K562 (cell line): ENCODE measurements around the gene OR7G1. TPM values are rescaled to one million over a fixed set of nuclear protein-coding genes. Genes with fewer than 3 reads are reported as not detected.

ENCODE experiments used
- FOSL1 ChIP-seq: fragments of 200-800 bp; sonication (Bioruptor generic); conservative IDR thresholded peaks from 2 replicates; pipeline ENCODE4 v1.6.1; 2016; ENCODE audit warnings: missing genetic modification characterization, missing compliant biosample characterization
- MTA3 ChIP-seq: fragments of 450-650 bp; formaldehyde crosslinking; IDR thresholded peaks from 2 replicates; pipeline ENCODE4 v1.6.1; 2017; ENCODE audit warnings: mild to moderate bottlenecking, borderline replicate concordance
- NR2C1 ChIP-seq, 2 experiments: fragments of 450-650 bp; IDR thresholded peaks; 2 replicates each; pipeline ENCODE4 v1.6.1; 2017; ENCODE audit warnings: mild to moderate bottlenecking in 2 of 2, antibody characterized with exemption in 1 of 2, inconsistent platforms in 1 of 2, missing compliant biosample characterization in 1 of 2, missing genetic modification characterization in 1 of 2
- SIN3B ChIP-seq: fragments of 450-650 bp; IDR thresholded peaks from 2 replicates; pipeline ENCODE4 v1.6.1; 2017; ENCODE audit warnings: low read depth, mild to moderate bottlenecking, moderate library complexity
- SNIP1 ChIP-seq: fragments of 450-650 bp; IDR thresholded peaks from 2 replicates; pipeline ENCODE4 v1.7.1; 2017; ENCODE audit warnings: low read depth, mild to moderate bottlenecking
- SNRNP70 ChIP-seq: fragments of 200-400 bp; formaldehyde crosslinking; optimal IDR thresholded peaks from 2 replicates; pipeline ENCODE3; 2017; ENCODE audit warnings: low read depth, low read length
- STAT5A ChIP-seq: IDR thresholded peaks from 2 replicates; pipeline ENCODE4 v1.6.1; 2012; ENCODE audit warnings: low read length, inconsistent platforms, borderline replicate concordance
- TAL1 ChIP-seq: fragments of 450-650 bp; IDR thresholded peaks from 2 replicates; pipeline ENCODE4 v1.6.1; 2016; ENCODE audit warnings: mild to moderate bottlenecking
- ZFP36 ChIP-seq: fragments of 150-350 bp; IDR thresholded peaks from 2 replicates; pipeline ENCODE4 v1.6.1; 2018; ENCODE audit warnings: low read length, low read depth; ENCODE audit not compliant: partially characterized antibody
- ZNF23 ChIP-seq: fragments of 250-450 bp; sonication (Bioruptor Pico); IDR thresholded peaks from 2 replicates; pipeline ENCODE4 v1.4.0; 2020; ENCODE audit warnings: mild to moderate bottlenecking
- ZNF347 ChIP-seq: fragments of 450-650 bp; formaldehyde crosslinking; IDR thresholded peaks from 2 replicates; pipeline ENCODE4 v1.4.0; 2020; ENCODE audit warnings: low read depth, mild to moderate bottlenecking, moderate library complexity
- polyA plus RNA-seq, 8 experiments: library from polyadenylated mRNA; depleted of rRNA in 4 of 8; stranded (reverse) in 5 of 8; unstranded in 3 of 8; fragments of >200 nt; fragmentation: Nextera tagmentation in 2 of 8; fragmentation: Illumina TruSeq in 1 of 8; extraction: Ambion mirVana in 2 of 8; extraction: Trizol in 1 of 8; gene quantifications; 2 replicates each; pipeline versions ENCODE4 v1.2.1 to v1.2.3, GENCODE V29; 2011 to 2014; ENCODE audit warnings: inconsistent platforms in 1 of 8, missing spikeins in 1 of 8
- total RNA-seq, 7 experiments: library from RNA; depleted of rRNA in 6 of 7; stranded (reverse); fragments of >200 nt in 6 of 7; fragmentation: Illumina TruSeq in 2 of 7; extraction: Trizol in 2 of 7; gene quantifications; 2 replicates each; pipeline versions ENCODE4 v1.2.1 to v1.2.3, GENCODE V29; 2011 to 2021; ENCODE audit warnings: low replicate concordance in 1 of 7
- TF ChIP-seq, protein P1 (sequence below): sonication (generic); formaldehyde crosslinking; IDR thresholded peaks from 2 replicates; pipeline ENCODE4 v1.8.1; 2022; ENCODE audit warnings: missing genetic modification reagents
- TF ChIP-seq, protein P2 (sequence below), 2 experiments: fragments of 450-650 bp; formaldehyde crosslinking in 1 of 2; IDR thresholded peaks; 2 replicates each; pipeline versions ENCODE4 v1.4.0 to v1.6.1; 2014 to 2020; ENCODE audit warnings: mild to moderate bottlenecking in 2 of 2, borderline replicate concordance in 1 of 2, low read depth in 1 of 2
- TF ChIP-seq, protein P3 (sequence below): fragments of 250-450 bp; sonication (Bioruptor Pico); IDR thresholded peaks from 2 replicates; pipeline ENCODE4 v1.6.1; 2021; ENCODE audit warnings: mild to moderate bottlenecking
- TF ChIP-seq, protein P4 (sequence below), 2 experiments: fragments of 450-650 bp; conservative IDR thresholded peaks; 2 replicates each; pipeline ENCODE4 v1.6.1; 2017; ENCODE audit warnings: mild to moderate bottlenecking in 2 of 2, moderate library complexity in 2 of 2

The OR7G1 gene
- total and polyA plus RNA-seq, 9 of the 15 experiments (the other 6 are each of a cell fraction or from before 2014, with no cell fraction given) = not detected

DNA sequence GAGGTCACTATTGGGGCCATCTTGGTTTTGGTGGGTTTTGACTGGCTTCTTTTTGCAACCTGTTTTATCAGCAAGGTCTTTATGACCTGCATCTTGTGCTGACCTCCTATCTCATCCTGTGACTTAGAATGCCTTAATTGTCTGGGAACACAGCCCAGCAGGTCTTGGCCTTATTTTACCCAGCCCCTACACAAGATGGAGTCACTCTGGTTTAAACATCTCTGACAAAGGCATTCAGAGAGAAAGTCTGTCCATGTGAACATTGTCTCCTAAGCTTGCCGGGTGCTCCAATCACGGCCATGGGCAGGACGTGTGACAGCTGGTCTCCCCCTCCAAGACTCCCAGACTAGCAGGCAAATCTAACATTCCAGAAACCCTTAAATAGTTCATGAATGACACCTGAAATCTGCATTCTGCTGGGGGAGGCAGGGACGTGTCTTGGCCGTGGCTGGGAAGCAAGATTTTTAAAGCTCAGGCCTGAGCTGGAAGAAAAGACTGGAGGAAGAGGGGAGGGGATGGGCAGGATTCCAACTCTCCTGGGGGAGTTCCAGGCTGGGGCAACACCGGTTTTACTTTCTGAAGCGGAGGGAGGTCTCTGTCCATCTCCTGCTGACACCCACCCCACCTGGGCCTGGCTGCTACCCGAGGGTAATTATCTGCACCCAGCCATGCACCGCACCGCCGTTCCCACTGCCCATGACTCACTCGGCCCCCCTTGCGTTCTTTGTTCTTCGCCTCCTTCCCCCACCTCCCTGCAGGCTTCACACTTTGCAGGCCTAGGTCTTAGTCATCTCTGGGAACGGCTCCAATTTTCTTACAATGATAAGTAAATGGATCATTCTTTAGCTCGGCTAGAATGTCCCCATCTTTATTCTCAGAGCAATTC, 40.3 kb downstream of the OR7G1 start (continued):
- TF ChIP-seq ZFP36 (peak; percentile 29), SNIP1 (no peak), SIN3B (no peak), SNRNP70 (no peak), ZNF347 (CRISPR knock-in tag) (no peak), FOSL1 (tag) (peak; percentile 100), ZNF23 (CRISPR knock-in tag) (no peak), TAL1 (peak; percentile 74), STAT5A (peak; percentile 67), NR2C1 (IDR thresholded peaks at IDR 0.05) (no peak), NR2C1 (tag; IDR thresholded peaks at IDR 0.05) (peak; percentile 12; the same call in 1 of the 2 replicates), MTA3 (peak; percentile 69)
- TF ChIP-seq, protein P1, sequence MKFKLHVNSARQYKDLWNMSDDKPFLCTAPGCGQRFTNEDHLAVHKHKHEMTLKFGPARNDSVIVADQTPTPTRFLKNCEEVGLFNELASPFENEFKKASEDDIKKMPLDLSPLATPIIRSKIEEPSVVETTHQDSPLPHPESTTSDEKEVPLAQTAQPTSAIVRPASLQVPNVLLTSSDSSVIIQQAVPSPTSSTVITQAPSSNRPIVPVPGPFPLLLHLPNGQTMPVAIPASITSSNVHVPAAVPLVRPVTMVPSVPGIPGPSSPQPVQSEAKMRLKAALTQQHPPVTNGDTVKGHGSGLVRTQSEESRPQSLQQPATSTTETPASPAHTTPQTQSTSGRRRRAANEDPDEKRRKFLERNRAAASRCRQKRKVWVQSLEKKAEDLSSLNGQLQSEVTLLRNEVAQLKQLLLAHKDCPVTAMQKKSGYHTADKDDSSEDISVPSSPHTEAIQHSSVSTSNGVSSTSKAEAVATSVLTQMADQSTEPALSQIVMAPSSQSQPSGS (CRISPR knock-in tag) = no peak
- TF ChIP-seq, protein P2, sequence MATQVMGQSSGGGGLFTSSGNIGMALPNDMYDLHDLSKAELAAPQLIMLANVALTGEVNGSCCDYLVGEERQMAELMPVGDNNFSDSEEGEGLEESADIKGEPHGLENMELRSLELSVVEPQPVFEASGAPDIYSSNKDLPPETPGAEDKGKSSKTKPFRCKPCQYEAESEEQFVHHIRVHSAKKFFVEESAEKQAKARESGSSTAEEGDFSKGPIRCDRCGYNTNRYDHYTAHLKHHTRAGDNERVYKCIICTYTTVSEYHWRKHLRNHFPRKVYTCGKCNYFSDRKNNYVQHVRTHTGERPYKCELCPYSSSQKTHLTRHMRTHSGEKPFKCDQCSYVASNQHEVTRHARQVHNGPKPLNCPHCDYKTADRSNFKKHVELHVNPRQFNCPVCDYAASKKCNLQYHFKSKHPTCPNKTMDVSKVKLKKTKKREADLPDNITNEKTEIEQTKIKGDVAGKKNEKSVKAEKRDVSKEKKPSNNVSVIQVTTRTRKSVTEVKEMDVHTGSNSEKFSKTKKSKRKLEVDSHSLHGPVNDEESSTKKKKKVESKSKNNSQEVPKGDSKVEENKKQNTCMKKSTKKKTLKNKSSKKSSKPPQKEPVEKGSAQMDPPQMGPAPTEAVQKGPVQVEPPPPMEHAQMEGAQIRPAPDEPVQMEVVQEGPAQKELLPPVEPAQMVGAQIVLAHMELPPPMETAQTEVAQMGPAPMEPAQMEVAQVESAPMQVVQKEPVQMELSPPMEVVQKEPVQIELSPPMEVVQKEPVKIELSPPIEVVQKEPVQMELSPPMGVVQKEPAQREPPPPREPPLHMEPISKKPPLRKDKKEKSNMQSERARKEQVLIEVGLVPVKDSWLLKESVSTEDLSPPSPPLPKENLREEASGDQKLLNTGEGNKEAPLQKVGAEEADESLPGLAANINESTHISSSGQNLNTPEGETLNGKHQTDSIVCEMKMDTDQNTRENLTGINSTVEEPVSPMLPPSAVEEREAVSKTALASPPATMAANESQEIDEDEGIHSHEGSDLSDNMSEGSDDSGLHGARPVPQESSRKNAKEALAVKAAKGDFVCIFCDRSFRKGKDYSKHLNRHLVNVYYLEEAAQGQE (IDR thresholded peaks at IDR 0.05; ENCODE audit: borderline replicate concordance) = peak; percentile 56
- TF ChIP-seq, protein P2 (CRISPR knock-in tag; IDR thresholded peaks at IDR 0.05; ENCODE audit: low read depth) = no peak
- TF ChIP-seq, protein P3, sequence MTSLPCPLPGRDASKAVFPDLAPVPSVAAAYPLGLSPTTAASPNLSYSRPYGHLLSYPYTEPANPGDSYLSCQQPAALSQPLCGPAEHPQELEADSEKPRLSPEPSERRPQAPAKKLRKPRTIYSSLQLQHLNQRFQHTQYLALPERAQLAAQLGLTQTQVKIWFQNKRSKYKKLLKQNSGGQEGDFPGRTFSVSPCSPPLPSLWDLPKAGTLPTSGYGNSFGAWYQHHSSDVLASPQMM = no peak
- TF ChIP-seq, protein P4, sequence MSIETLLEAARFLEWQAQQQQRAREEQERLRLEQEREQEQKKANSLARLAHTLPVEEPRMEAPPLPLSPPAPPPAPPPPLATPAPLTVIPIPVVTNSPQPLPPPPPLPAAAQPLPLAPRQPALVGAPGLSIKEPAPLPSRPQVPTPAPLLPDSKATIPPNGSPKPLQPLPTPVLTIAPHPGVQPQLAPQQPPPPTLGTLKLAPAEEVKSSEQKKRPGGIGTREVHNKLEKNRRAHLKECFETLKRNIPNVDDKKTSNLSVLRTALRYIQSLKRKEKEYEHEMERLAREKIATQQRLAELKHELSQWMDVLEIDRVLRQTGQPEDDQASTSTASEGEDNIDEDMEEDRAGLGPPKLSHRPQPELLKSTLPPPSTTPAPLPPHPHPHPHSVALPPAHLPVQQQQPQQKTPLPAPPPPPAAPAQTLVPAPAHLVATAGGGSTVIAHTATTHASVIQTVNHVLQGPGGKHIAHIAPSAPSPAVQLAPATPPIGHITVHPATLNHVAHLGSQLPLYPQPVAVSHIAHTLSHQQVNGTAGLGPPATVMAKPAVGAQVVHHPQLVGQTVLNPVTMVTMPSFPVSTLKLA (conservative IDR thresholded peaks at IDR 0.05) = peak in 1 of 2 experiments; percentile 57; a peak in 3 of 4 replicates
